Left forelimb (tissue), 1 donor: ENCODE measurements around the gene CPNE9.
"Not testable (repeated sequence)": the region's sequence is repeated elsewhere in the genome, so short reads cannot be mapped to it uniquely, and the experiment has no call there.

Experiments used
- DNase-seq: peaks from one replicate; pipeline ENCODE4 v3.0.0-alpha.2; 2018; ENCODE audit warnings: low spot score

The CPNE9 gene

DNA sequence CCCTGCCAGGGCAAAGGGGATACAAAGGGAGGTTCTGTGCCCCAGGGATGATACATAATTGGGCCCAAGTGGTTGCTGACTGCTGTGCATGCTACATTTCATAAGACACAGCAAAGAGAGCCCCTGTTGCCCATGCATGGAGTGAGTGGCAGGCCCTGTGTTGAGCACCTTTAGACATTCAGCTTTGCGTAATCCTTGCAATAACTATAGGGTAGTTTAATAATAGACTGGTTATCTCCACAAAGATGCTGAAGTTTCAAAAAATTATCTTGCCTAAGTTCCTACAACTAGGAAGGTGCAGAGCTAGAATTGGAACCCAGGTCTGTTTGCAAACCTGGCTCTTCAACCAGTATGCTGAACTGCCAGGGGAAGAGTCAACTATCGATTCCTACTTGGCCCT lies 44.4 kb downstream of the CPNE9 start:
- no peak for DNase-seq

DNA sequence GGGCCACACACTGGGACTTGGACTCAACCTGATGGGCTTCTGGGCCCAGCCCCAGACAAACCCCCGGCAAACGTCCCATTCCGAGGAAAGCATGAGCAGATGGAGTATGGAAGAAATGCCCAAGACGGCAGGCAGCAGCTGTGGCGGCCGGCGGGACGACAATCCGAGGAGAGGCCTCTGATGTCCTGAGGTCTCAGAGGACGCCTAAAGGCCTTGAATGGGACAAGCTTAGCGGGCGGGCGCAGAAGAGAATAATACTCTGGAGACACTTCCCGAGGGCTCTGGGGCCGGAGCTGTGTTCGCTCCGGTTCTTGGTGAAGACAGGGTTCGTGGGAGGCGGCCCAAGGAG lies 45.6 kb downstream of the CPNE9 start:
- peak; percentile 75 for DNase-seq

DNA sequence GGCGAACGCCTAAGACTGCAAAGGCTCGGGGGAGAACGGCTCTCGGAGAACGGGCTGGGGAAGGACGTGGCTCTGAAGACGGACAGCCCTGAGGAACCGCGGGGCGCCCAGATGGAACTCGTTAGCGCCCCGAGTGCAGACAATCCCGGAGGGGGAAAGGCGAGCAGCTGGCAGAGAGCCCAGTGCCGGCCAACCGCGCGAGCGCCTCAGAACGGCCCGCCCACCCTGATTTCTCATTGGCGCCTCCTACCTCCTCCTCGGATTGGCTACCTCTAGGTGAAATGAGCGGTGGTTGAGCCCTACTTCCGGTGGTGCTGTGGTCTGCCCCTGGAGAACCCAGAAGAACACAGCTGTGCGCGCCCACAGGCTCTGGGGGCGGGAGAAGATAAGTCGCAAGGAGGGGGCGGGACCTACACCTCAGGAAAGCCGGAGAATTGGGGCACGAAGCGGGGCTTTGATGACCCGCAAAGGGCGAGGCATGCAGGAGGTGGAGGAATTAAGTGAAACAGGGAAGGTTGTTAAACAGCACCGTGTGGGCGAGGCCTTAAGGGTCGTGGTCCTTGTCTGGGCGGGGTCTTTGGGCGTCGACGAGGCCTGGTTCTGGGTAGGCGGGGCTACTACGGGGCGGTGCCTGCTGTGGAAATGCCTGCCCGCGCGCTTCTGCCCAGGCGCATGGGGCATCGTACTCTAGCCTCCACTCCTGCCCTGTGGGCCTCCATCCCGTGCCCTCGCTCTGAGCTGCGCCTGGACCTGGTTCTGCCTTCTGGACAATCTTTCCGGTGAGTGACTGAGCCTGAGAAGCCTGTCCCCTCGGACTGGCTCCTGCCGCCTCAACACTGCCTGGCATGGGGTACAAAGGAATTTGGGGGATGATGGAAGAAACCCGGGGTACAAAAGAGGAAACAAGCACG lies 46.3 kb downstream of the CPNE9 start, which contains the start of gene OGG1:
OGG1 (plus strand) TSS at position 308 of the 911 bp plus-strand sequence; CDS start at position 643, 335 bp downstream.
- DNase-seq, result peak; percentile 95

DNA sequence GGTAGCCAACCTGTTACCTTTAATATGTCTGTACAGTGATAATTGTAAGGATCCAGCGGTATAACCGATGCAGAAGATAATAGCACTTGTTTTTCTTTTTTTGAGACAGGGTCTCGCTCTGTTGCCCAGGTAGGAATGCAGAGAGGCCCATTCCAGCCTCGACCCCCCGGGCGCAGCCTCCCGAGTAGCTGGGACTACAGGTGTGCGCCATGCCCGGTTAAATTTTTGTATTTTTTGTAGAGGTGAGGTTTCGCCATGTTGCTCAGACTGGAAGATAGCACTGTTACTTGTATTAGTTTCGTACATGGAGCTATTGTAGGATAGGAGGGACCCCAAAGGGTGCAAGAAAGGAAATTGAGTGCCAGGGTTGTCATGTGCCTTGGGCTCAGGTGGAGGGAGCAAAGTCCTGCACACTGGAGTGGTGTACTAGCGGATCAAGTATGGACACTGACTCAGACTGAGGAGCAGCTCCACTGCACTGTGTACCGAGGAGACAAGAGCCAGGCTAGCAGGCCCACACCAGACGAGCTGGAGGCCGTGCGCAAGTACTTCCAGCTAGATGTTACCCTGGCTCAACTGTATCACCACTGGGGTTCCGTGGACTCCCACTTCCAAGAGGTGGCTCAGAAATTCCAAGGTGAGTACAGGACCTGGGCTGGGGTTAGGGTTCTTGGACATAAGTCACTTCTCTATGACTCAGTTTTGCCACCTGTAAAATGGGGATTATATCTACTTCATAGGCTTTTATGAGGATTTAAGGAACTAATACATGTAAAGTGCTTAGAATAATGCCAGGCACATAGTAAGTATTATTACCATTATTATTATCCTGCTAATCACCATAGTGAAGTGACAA lies 47.2 kb downstream of the CPNE9 start:
- DNase-seq, result no peak

DNA sequence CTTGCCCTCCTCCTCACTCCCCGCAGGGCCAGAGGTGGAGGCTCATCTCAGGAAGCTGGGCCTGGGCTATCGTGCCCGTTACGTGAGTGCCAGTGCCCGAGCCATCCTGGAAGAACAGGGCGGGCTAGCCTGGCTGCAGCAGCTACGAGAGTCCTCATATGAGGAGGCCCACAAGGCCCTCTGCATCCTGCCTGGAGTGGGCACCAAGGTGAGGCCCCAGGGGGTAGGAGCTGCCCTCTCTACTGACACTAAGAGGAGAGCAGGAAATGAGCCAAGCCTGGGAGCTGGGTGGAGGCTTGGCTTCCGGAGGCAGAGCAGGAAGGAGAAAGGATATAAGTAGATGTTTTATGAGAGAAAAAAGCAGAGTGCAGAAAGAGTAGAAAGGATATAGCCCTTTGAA lies 51.0 kb downstream of the CPNE9 start:
- no peak for DNase-seq

DNA sequence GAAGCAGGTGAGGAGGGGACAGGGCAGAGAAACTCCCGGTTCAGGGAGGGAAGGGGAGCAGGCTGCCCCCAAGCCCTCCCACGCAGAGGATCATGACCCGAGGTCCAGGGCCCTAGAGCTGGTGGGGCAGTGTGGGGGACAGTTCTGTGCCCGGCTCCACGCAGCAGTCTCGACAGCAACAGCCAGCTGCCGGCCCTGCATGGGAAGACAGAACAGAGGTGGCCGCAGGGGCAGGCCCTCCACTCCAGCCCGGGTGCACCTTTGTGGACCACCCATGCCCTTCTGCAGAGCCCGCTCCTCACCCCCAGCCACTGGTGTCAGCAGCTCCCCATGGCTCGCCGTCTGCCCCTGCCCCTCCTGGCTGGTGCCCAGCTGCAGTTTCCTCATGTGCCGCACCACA lies 53.8 kb downstream of the CPNE9 start:
- no peak for DNase-seq

DNA sequence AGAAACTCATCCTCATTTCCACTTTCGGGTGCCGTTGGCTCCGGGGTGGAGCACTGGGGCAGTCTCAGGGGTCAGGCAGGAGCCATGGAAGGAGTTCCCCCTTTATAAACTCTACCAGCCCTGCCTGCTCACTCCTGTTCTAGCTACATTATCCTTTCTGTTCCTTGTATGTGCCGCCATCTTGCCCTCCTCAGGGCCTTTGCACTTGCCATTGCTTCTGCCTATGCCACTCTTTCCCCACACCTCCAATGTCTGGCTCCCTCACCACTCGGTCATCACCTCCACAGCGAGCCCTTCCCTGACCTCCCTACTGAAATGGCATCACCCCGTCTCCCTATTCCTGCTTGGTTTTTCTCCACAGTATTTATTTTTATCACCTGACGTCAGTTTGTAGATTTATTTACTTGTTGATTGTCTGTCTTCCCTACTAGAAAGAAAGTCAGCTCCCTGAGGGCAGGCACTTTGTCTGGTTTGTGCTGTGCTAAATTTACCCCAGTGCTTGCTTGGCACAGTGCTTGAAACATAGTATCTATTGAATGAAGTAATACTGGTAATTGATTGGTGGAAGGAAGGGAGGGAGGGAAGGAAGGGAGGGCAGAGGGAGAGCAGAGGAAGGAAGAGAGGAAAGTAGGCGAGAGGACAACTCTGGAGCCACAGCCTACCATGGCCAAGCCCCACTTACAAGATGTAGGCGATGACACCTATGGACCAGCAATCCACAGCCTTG lies 57.3 kb downstream of the CPNE9 start:
- DNase-seq, result no peak

DNA sequence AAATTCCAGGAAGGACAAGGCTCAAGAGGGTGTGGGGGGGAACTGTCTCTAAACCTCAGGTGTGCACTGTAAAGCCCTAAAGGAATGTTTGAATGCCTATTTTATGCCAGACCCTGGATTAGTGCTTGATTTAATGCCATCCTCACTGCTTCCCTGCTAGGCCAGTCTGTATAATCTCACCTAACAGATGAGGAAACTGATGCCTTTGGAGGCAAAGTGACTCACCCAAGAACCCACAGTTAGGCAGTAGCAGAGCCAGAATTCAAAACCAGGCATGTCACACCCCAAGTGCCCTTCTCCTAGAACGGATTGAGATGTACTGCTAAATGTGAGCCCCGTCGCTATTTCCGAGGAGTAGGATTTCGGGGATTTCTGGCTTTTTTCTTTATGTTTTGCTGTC lies 58.3 kb downstream of the CPNE9 start:
- DNase-seq, result no peak

DNA sequence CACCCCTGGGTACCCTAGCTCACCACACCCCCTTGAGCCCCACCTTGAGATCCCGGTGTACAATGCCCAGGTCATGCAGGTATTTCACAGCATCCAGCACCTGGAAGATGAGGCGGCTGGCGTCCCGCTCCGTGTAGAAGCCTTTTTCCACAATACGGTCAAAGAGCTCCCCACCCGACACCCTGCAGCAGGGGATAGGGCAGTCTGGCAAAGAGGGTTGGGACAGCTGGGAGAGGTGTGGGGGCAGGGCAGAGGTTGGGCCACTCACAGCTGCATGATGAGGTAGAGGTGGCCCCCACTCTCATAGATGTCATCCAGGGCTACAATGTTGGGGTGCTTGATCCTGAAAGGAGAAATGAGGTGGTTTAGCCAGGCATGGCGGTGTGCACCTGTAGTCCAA lies 59.2 kb downstream of the CPNE9 start:
- no peak for DNase-seq

DNA sequence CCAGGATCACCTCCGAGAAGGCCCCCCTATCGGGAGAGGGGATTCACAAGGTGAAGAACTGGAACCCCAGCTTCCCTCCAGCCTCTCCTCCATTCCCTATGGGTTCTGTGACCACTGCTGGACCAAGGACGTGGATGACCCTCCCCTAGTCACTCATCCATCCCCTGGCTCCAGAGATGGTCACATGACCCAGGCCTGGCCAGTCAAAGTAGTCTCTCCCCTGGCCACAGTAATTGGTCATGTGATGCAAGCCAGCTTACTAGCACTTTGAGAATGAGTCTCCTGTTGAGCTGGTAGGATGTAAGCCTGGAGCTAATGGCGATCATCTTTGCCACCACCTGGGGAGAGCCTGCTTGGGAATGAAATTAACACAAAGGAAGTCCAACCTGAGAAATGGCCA lies 62.2 kb downstream of the CPNE9 start:
- no peak for DNase-seq

DNA sequence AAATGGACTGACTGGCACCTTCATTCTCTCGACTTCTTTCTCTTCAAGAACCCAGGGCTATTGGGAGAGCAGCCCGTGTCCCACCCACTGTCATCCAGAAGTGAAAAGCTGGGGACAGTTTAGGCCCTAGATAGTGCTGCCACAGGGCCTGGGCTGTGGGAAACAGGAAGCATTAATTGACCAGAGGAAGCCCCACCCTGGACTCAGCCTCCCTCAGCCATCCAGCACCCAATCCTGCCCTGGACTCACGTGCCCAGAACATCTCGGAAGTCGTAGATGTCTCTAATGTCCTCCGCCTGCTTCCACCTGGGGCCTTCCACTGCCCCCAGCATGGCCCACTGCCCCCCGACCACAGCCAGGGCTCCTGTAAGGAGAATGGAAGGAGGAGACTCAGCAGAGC lies 63.8 kb downstream of the CPNE9 start:
- no peak for DNase-seq

DNA sequence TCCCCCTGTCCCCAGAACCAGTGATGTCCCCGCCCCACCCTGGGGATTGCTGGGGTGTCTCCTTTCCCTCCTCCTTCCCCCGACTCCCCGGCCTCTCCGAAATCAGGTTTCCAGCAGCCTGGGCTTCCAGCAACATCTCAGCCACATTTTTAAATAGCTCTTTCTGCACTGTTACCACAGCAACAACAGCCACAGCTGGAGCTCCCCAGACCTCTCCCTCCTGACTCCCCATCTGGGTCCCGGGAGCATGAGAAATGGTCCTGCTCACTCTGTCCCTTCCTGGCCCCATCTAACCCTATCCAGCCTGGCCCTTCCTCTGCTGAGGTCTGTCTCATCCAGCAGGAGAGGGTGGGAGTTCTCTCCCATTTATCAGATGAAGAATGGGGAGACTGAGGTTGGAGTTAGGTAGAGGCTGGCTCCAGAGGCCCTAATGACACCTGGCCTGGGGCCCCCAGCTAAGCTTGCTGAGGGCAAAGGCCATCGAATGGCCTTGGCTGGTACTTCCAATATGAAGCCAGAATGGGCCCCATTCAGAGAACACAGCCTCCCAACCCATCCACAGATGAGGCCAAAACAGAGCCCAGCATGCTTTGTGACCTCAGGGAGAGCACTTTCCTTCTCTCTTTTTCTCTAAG lies 64.6 kb downstream of the CPNE9 start:
- no peak for DNase-seq

DNA sequence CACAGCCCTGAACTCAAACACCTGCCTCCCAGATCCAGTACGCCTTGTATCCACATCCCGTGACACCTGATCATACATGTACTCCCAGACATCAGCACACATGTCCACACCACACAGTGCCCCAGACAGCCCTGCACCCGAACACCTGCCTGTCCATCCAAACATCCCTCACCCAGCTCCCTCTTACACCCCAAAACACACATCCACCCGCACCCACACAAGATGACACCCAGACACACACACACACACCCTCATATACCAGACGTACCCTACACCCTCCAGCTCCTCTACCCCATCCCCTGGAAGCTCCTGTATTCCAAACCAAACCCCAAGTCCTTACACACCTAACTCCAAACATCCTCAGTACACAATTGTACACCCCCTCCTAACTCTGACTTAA lies 65.4 kb downstream of the CPNE9 start:
- DNase-seq, result no peak

DNA sequence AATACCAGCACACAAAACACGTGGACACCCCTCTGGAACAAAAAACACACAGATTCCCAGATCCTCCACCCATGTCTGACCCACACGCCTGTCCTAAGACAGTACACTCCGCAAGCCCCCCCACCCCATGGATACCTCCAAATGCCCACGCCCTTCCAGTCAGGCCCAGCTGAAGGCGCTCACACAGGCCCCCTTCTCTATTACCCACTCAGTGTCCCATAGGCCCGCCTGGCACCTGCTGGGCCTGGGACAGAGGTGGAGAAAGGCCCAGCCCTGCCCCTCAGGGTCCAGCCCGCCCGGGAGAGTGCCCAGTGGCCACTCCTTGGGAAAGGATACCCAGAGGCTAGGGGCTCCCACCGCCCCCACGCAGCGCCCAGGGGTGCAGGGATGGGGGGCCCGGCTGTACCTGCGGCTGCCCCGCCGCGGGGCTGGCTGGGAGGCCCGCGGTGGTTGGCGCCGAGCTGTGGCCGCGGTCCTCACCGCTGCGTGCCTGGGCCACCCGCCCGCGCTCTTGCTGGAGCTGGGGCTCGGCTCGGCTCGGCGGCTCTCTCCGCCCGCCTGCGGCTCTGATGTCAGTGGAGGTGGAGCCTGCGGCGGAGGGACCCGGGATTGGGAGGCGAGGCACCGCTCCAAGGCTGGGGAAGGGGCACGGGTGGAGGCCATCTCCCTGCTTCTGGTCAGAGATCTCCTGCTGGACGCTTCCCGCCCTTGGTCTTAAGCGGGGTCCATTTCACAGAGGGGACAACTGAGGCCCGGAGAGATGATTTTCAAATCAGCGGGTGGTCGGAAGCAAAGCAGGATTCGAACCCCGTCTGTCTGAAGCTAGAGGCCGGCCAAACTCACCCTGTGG lies 66.0 kb downstream of the CPNE9 start, which contains the start of gene CAMK1:
CAMK1 (minus strand) TSS at position 522 of the 850 bp plus-strand sequence. CDS start 2,198 bp downstream, outside the sequence.
- DNase-seq, result peak; percentile 88

DNA sequence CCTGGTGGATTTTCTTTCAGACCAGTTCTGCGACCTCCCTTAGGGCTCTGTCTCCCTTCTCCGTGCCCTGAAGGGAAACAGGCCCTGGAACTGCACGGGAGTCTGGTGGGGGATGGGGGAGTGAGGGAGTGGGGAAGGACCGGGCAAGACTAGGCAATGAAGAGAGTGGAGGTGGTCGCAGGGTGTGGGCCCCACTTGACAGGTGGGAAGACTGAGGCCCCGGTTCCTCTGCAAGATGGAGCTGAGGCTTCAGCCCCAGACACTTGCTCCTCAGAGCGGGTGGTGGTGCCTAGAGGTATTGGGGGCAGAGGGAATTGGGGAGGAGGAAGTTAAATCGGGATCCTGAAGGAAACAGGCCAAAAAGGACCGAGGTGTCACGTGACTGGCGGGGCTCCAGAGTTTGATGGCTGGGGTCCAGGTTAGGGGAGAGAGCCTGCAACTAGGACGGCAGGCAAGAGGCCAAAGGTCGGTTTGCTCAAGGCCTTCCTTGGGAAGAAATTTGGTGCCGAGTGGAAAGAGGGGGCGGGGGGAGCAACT lies 66.7 kb downstream of the CPNE9 start:
- DNase-seq, result peak; percentile 80

DNA sequence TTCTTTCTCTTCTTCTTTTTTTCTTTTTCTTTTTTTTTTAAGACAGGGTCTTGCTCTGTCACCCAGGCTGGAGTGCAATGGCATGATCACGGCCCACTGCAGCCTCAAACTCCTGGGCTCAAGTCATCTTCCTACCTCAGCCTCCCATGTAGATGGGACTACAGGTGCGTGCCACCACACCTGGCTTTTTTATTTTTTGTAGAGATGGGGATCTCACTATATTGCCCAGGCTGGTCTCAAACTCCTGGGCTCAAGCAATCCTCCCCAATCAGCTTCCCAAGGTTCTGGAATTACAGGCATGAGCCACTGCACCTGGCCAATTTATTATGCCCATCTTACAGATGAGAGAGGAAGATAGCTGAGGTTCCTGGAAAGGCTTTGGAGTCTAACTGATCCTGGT lies 67.4 kb downstream of the CPNE9 start:
- DNase-seq, result not testable (repeated sequence)

DNA sequence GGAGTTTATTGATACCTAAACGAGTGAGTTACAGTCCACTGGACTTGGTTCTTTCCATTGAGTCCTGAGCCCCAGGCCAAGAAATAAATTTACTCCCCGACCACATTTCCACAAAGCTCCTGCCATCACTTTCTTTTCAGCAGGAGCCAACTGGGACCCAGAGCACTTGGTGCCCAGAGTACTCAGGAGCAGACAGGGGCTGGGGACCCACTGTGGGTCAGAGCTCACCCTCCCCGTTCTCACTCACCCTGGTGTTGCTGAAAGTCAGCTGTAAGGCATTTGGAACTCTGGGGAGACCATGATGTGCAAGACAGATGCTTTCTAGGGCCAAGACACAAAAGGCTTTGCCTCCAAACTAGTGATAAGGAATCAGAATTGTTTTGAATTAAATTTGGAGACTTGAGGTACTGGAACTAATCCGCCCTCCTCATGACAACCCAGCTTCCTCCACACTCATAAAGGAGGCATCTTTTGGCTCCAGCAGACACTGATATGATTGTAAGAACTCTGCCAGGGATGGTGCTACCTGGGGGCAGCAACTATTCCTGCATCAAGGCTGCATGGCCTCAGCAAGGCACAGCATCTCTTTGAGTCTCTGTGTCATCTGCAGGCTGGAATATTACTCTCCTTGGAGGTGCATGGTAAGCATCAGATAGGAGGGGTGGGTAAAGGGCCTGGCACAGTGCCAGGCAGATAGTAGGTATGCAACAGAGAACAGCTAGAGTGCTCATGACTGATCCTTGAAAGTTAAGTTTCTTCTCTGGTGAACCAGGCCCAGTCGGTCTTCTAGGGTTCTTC lies 73.5 kb downstream of the CPNE9 start:
- no peak for DNase-seq

DNA sequence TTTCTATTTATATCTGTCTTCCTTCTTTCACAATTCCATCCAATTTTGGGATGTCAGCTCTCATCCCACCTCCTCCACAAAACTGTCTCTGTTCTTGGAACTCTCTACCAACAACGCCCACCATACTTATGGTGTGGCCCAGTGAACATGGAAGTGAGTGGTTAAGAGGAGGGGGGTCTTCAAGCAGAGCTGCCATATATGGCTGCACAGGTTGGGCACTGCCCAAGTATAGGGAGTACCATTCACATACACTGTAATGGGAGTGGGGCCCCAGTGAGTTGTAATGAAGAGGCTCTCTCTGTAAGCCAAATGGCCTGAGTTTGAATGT lies 74.0 kb downstream of the CPNE9 start:
- DNase-seq, result no peak

DNA sequence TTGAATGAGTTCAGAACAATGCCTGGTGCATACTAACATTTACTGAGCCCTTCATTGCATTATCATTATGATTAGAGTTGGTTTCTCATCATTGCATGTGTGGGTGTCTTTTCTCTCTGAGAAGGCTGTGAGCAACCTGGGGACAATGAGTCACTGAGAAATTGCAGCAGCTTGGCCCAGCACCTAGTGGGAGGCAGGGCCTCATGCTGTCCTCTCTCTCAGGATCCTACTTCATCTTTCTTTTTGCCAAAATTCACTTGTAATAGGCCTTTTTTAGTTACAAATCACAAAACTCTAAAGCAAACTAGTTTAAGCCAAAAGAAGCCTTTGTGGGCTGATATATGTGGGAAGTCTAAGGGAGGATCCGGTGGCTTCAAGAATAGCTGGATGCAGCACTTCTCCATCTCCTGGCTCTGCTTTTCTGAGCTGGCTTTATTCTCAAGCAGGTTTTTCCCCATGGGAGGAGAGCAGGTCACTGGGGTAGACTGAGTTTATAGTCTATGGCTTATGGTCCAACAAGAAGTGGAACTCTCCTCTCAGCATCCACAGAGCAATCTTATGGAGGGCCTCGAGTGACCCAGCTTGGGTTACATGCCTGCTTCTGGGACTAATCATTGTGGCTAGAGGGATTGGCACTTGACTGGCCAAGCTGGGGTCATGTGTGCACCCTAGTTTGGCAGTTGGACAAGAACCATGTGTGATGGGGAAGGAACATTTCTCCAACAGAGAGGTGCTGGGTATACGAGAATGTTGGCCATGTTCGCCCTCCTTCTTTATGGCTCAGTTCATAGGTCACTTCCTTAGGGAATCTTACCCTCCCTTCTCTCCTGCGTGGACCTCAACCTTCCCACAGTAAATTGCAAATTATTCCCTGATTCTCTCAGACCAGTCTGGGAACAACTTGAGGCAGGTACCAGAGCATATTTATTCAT lies 74.8 kb downstream of the CPNE9 start:
- no peak for DNase-seq
